SK-N-SH (cell line): ENCODE measurements around the gene KMT2A. TPM values are rescaled to one million over a fixed set of nuclear protein-coding genes. Genes with fewer than 3 reads are reported as not detected.

Experiments
- polyA plus RNA-seq, 3 experiments: library from polyadenylated mRNA; depleted of rRNA; stranded (reverse); fragments of >200 nt; gene quantifications; 2 replicates each; pipeline ENCODE4 v1.2.3, GENCODE V29; 2012

KMT2A gene
- polyA plus RNA-seq, 1 of the 3 experiments (the other 2 are of a cell fraction), result 15.7 TPM

Other genes with a start within 250 kb of the KMT2A start
- not detected in 2 replicates for gene JAML, start 211.5 kb upstream of the KMT2A start, polyA plus RNA-seq (2012; rRNA removed)
- 0.38 and 0.70 TPM in 2 replicates for gene MPZL3, start 184.1 kb upstream of the KMT2A start, polyA plus RNA-seq (2012; rRNA removed)
- 6.2 and 8.6 TPM in 2 replicates for gene MPZL2, start 172.2 kb upstream of the KMT2A start, polyA plus RNA-seq (2012; rRNA removed)
- not detected in 2 replicates for gene CD3E, start 131.8 kb upstream of the KMT2A start, polyA plus RNA-seq (2012; rRNA removed)
- 0.44 TPM in 1 of 2 replicates, not detected in the other for gene CD3D, start 93.8 kb upstream of the KMT2A start, polyA plus RNA-seq (2012; rRNA removed)
- gene CD3G, start 92.1 kb upstream of the KMT2A start, polyA plus RNA-seq (2012; rRNA removed), result not detected in 2 replicates
- 7.7 and 9.3 TPM in 2 replicates for gene UBE4A, start 76.9 kb upstream of the KMT2A start, polyA plus RNA-seq (2012; rRNA removed)
- gene ATP5MG, start 34.9 kb upstream of the KMT2A start, polyA plus RNA-seq (2012; rRNA removed), result 140 and 152 TPM in 2 replicates
- 0.18 and 0.29 TPM in 2 replicates for gene TTC36, start 91.0 kb downstream of the KMT2A start, polyA plus RNA-seq (2012; rRNA removed)
- gene TMEM25, start 94.7 kb downstream of the KMT2A start, polyA plus RNA-seq (2012; rRNA removed), result 30.0 and 31.0 TPM in 2 replicates
- gene IFT46, start 129.4 kb downstream of the KMT2A start, polyA plus RNA-seq (2012; rRNA removed), result 23.4 and 30.8 TPM in 2 replicates
- 128 and 162 TPM in 2 replicates for gene ARCN1, start 135.9 kb downstream of the KMT2A start, polyA plus RNA-seq (2012; rRNA removed)
- gene PHLDB1, start 171.1 kb downstream of the KMT2A start, polyA plus RNA-seq (2012; rRNA removed), result 89.4 and 104 TPM in 2 replicates
- gene TREH, start 243.2 kb downstream of the KMT2A start, polyA plus RNA-seq (2012; rRNA removed), result not detected in 2 replicates